A549 treated with ZK216348 at 1 μM for 4 hours (cell line): Measurements from ENCODE around the gene TMBIM1. TPM values are rescaled to one million over a fixed set of nuclear protein-coding genes. Genes with fewer than 3 reads are reported as not detected.

ENCODE experiments used
- total RNA-seq: library from RNA; stranded (reverse); fragments of 200-300 nt; extraction: Qiagen RNA extraction; gene quantifications from 5 replicates; pipeline ENCODE4 v1.2.3, GENCODE V29; 2022; ENCODE audit warnings: low read depth

Gene TMBIM1
- 114 to 144 TPM (median 129 TPM) in 5 replicates for total RNA-seq

GRCh38 chr2:218292048-218293014 lies at the start of gene TMBIM1:
Gene TMBIM1 (minus strand): TSS chr2:218292503. CDS start chr2:218282141, 10,362 bp downstream.

GRCh38 chr2:218269900-218270720 lies 22.2 kb downstream of the TMBIM1 start, which contains the start of the genes AAMP and PNKD:
Gene AAMP (minus strand): TSS chr2:218270137. CDS start chr2:218270086, 51 bp downstream.
Gene PNKD (plus strand): TSS chr2:218270519. CDS start chr2:218270536, 17 bp downstream.

GRCh38 chr2:218260742-218261422 lies 31.4 kb downstream of the TMBIM1 start, which contains the start of gene GPBAR1:
Gene GPBAR1 (plus strand): TSS chr2:218261015. CDS start chr2:218262725, 1,710 bp downstream.

Other genes starting within 250 kb of the TMBIM1 start
- not detected in 5 replicates for gene RUFY4, start 223.2 kb downstream of the TMBIM1 start, total RNA-seq
- gene CXCR2, start 166.5 kb downstream of the TMBIM1 start, total RNA-seq, result not detected in 5 replicates
- not detected in 5 replicates for gene CXCR1, start 125.5 kb downstream of the TMBIM1 start, total RNA-seq
- 283 to 316 TPM (median 302 TPM) in 5 replicates for gene ARPC2, start 75.3 kb downstream of the TMBIM1 start, total RNA-seq
- gene GPBAR1, start 31.5 kb downstream of the TMBIM1 start, total RNA-seq, result 0.09 to 0.19 TPM (median 0.12 TPM) in 3 of 5 replicates, not detected in the others
- gene AAMP, start 22.4 kb downstream of the TMBIM1 start, total RNA-seq, result 121 to 185 TPM (median 130 TPM) in 5 replicates
- gene PNKD, start 22.0 kb downstream of the TMBIM1 start, total RNA-seq, result 54.8 to 70.7 TPM (median 66.6 TPM) in 5 replicates
- gene CATIP, start 64.4 kb upstream of the TMBIM1 start, total RNA-seq, result 0.16 to 0.19 TPM in 2 of 5 replicates, not detected in the others
- 0.16 to 0.66 TPM (median 0.16 TPM) in 5 replicates for gene SLC11A1, start 89.8 kb upstream of the TMBIM1 start, total RNA-seq
- 46.8 to 78.9 TPM (median 75.9 TPM) in 5 replicates for gene CTDSP1, start 107.4 kb upstream of the TMBIM1 start, total RNA-seq
- 0.24 to 0.67 TPM (median 0.35 TPM) in 4 of 5 replicates, not detected in the other for gene VIL1, start 126.6 kb upstream of the TMBIM1 start, total RNA-seq